Stimulated activated CD8-positive, alpha-beta memory T cell treated with anti-CD3 and anti-CD28 coated beads, Interleukin-12 subunit alpha, Interleukin-12 subunit beta, amount 100 ng/mL, for 24 hours (primary cell): ENCODE data around the gene SPOCK1.

Source experiments
- DNase-seq: peaks from one replicate; pipeline ENCODE4 v3.0.0-alpha.2; 2020; ENCODE audit errors: extremely low read depth

Gene SPOCK1

DNA sequence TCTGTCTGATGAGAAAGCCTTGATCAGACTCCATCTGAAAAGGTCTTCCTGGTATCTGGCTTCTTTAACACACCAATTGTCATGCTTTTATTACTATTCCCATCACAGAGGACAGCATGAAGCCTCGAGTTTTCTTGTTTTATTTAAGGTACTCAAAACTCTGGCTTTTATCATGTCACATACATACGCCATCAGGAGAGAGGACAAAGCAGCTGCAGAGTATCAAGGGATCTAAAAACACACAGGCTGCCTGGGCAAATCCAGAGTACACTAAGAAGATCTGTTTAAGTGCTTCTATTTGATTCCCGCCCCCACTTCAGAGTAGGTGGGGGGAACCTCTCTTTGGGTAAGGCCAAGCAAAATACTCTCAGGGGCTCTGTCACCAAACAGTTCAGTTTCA lies 277.2 kb downstream of the SPOCK1 start:
- no peak for DNase-seq

DNA sequence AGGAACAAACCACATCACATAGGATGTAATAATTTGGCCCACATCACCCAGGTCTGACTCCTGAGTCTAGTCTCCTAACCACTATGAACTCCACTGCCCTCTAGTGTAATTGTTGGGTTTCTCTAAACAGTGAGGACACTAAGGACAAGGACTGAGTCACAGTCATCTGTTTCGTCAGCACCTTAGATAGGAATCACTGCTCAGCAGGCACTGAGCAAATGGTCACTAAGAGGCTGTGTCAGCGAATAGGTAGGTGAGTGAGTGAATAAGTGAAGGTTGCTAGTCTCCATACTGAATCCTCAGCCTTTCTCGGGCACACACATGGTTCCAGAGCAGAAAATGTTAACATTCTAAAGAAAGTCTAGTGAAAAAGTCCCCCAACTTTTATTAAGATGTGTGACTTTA lies 278.6 kb downstream of the SPOCK1 start:
- DNase-seq, result no peak

DNA sequence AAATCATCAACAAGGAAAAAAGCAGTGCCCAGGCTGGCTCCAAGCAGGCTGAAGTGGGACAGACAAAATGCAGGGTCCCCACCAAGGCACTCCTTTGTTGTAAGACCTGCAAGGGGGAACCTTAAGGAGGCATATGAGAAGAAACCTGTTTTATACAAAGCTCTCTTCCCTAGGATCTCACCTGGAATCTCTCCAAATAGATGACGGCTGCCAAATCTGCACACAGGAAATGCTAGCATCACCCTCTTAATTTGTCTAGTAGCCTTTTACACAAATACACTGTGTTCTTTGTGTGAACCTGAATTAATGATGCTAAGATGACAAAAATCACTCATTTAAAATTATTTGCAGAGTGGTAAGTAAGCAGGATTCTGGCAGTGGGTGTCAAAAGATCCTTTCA lies 280.2 kb downstream of the SPOCK1 start:
- no peak for DNase-seq

DNA sequence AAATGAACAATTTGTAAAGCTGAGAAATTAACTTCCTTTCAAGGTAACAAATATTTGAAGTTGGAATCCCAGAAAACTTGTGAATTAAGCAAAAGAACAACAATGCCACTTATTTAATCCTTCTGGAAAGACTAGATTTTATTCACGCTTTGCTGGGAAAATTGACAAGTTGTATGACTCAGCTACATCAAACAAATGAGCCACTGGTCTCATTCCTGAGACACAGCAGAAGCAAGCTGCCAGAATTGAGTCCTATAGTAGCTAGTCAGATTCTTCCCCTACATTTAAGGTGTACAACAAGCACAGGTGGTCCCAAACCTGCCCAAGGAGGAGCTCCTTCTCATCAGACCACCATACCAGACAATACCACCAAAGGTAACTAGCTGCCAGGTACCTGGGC lies 280.7 kb downstream of the SPOCK1 start:
- no peak for DNase-seq

- no peak for DNase-seq
These were observed 281.4 kb downstream of the SPOCK1 start for GRCh38 chr5:137217599-137218200.

DNA sequence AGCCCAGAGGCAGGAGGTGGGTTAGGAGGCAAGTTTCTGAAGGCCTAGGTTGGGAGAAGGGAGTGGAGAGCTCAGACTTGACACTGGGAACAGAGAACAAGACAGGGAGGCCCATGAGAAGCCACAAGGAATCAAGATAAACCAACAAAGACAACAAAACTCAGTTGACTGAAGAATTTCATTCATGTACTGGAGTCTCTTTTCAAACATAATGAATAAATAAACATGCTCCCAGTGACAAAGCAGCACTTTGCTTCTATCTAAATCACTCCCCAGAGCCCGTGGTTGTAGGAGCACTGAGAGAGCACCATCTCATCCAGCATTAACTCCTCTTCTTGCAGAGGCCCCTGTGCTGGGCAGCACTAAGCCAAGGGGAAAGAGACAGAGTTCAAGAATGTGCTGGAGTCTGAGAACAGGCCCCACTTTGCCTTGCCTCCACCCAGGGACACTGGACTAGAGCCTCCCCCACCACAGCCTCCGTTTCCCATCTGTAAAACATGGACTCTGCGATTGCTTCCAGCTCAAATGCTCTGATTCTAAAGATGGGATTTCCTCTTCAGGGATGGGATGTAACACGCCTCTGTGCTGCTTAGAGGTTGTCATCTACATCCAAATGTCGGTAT lies 282.0 kb downstream of the SPOCK1 start:
- no peak for DNase-seq

DNA sequence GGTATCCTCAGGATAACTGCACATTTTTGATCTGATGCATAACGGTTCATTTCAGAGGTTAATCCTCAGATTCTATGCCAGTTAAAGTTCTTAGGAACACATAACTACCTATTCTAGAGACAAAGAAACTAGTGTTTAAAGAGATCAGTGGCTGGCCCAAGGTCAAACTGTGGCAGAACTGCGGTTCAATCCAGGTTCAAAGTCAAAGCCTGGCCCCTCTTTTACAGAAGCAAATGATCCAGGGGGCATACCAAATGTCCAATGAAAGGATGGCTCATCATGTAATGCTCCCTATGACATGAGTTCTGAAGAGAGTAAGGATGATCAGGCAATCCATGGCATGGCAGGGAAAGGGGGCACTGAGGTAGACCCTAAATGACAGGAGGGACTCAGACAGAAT lies 283.3 kb downstream of the SPOCK1 start:
- DNase-seq, result no peak

GRCh38 chr5:137215261-137215660 lies 283.9 kb downstream of the SPOCK1 start:
- no peak for DNase-seq

- DNase-seq, result no peak
These were observed 284.5 kb downstream of the SPOCK1 start for GRCh38 chr5:137214446-137215189.

GRCh38 chr5:137212471-137212870 lies 286.7 kb downstream of the SPOCK1 start:
- DNase-seq, result no peak

DNA sequence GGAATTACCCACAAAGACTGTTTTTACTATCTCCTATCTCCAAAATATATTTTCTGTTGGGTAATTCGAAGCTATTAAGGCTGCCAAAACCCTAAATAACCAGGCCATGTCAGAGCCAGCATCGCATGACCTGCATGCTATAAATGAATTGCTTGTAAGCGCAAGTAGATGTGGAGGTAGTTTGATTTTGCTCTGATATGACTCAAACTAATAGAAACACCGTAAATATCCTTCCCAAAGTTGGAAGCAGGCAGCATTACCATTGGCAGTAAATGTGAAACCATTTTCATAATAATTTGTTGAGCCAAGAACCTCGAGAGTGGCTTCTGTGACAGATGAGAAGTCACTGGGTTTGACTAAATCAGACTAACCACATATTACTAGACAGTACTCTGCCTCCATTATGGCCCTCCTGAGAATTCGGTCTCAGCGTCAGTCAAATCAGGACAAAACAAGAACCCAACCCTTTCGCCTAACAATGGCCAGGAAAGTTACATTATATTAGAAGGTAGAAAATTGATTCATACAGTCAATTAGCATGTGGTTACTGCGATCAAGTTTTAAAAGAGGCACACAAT lies 289.8 kb downstream of the SPOCK1 start:
- no peak for DNase-seq

DNA sequence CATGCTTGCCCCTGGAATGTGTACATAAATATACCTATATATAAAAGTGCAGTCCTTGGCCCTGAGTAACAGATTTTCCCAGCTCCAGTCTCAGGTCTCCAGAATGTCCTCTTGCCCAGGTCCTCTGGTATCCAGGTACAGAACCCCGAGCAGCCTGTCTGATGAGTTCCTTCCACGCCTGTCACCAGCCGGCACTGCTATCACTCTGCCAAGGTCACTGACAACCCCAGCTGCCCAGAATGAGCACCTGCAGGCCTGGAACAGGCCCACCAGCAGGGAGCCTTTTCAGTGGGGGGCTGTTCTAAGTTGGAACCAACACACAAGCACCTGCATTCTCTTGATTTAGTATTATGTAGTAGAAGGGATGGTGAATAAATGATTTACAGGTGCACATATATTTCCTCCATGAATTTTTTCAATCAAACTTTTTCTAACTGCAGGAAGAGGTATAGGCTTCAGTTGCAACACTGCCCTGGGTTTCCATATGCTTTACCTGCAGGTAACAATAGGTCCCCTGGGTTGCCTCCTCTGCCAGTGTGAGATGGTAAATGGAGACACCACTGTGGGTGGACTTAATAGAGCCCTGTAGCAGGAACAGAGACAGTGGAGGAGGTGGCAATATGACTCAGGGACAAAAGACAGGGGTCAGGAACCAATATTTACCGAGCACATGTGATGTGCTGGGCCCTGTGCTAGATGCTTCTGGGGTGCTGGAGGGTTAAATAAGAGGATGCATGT lies 291.9 kb downstream of the SPOCK1 start:
- DNase-seq, result no peak

GRCh38 chr5:137206030-137206715 lies 293.0 kb downstream of the SPOCK1 start:
- DNase-seq, result no peak

- DNase-seq, result no peak
These were observed 293.7 kb downstream of the SPOCK1 start for GRCh38 chr5:137205231-137206027.

GRCh38 chr5:137203011-137203632 lies 296.0 kb downstream of the SPOCK1 start:
- no peak for DNase-seq

GRCh38 chr5:137201876-137202275 lies 297.2 kb downstream of the SPOCK1 start:
- DNase-seq, result no peak

GRCh38 chr5:137200906-137201700 lies 298.0 kb downstream of the SPOCK1 start:
- DNase-seq, result no peak

- no peak for DNase-seq
These were observed 299.2 kb downstream of the SPOCK1 start for GRCh38 chr5:137199966-137200365.

DNA sequence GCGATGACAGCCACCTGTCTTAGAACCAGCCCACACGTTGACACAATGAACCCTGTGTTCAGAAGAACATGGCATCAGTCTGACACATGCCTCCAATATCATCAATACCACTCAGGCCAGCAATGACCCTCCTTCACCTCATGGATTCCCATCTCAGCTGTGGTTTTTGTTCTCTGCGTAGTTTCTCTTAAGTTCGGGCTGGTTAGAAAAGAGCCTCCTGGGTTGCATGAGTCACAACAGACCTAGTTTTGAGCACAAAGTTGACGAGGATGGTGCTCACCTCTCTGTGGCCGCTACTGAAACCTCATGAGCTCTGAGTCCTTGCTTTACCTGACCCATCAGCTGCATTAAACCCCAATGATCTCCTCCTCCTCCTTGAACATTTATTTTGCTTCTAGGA lies 299.9 kb downstream of the SPOCK1 start:
- DNase-seq, result no peak
